GM18873 (cell line): Measurements from ENCODE around the gene MKI67.
"Not testable (repeated sequence)": the region's sequence is repeated elsewhere in the genome, so short reads cannot be mapped to it uniquely, and the experiment has no call there.

Experiments used
- ATAC-seq: cut with Tn5 transposase; IDR thresholded peaks from one replicate; pipeline ENCODE4 v1.9.1; 2021; ENCODE audit warnings: mild to moderate bottlenecking, moderate library complexity, moderate number of reproducible peaks; ENCODE audit not compliant: unreplicated experiment, low FRiP score

MKI67 gene

GRCh38 chr10:128125944-128126764, at the start of gene MKI67:
MKI67 (minus strand) TSS chr10:128126423; CDS start chr10:128125667, 756 bp downstream.
- ATAC-seq: peak; percentile 73

GRCh38 chr10:128174581-128175559, 48.6 kb upstream of the MKI67 start:
- ATAC-seq: no peak

GRCh38 chr10:128173386-128173785, 47.2 kb upstream of the MKI67 start:
- no peak for ATAC-seq

GRCh38 chr10:128172756-128173155, 46.5 kb upstream of the MKI67 start:
- no peak for ATAC-seq

GRCh38 chr10:128169811-128170379, 43.7 kb upstream of the MKI67 start:
- ATAC-seq: no peak

GRCh38 chr10:128167926-128168520, 41.8 kb upstream of the MKI67 start:
- ATAC-seq: no peak

GRCh38 chr10:128167123-128167522, 40.9 kb upstream of the MKI67 start:
- not testable (repeated sequence) for ATAC-seq

- no peak for ATAC-seq
Observed at GRCh38 chr10:128166151-128166550, 39.9 kb upstream of the MKI67 start.

- no peak for ATAC-seq
Observed at GRCh38 chr10:128165536-128165935, 39.3 kb upstream of the MKI67 start.

GRCh38 chr10:128163701-128164100, 37.5 kb upstream of the MKI67 start:
- ATAC-seq: no peak

- ATAC-seq: no peak
Observed at GRCh38 chr10:128161031-128161430, 34.8 kb upstream of the MKI67 start.

GRCh38 chr10:128160297-128160711, 34.1 kb upstream of the MKI67 start:
- ATAC-seq: no peak

- ATAC-seq: no peak
Observed at GRCh38 chr10:128158021-128158795, 32.0 kb upstream of the MKI67 start.

GRCh38 chr10:128156999-128157755, 31.0 kb upstream of the MKI67 start:
- ATAC-seq: no peak

GRCh38 chr10:128152741-128153580, 26.7 kb upstream of the MKI67 start:
- no peak for ATAC-seq

- ATAC-seq: no peak
Observed at GRCh38 chr10:128151031-128151430, 24.8 kb upstream of the MKI67 start.

- no peak for ATAC-seq
Observed at GRCh38 chr10:128150561-128150960, 24.3 kb upstream of the MKI67 start.

- no peak for ATAC-seq
Observed at GRCh38 chr10:128150045-128150493, 23.8 kb upstream of the MKI67 start.
